GM19328 (cell line): ENCODE measurements around the gene MCM10.
"Not testable (repeated sequence)": the region's sequence is repeated elsewhere in the genome, so short reads cannot be mapped to it uniquely, and the experiment has no call there.

Experiments
- ATAC-seq: cut with Tn5 transposase; IDR thresholded peaks from one replicate; pipeline ENCODE4 v1.9.1; 2021; ENCODE audit warnings: mild to moderate bottlenecking, moderate library complexity; ENCODE audit not compliant: unreplicated experiment

The MCM10 gene

DNA sequence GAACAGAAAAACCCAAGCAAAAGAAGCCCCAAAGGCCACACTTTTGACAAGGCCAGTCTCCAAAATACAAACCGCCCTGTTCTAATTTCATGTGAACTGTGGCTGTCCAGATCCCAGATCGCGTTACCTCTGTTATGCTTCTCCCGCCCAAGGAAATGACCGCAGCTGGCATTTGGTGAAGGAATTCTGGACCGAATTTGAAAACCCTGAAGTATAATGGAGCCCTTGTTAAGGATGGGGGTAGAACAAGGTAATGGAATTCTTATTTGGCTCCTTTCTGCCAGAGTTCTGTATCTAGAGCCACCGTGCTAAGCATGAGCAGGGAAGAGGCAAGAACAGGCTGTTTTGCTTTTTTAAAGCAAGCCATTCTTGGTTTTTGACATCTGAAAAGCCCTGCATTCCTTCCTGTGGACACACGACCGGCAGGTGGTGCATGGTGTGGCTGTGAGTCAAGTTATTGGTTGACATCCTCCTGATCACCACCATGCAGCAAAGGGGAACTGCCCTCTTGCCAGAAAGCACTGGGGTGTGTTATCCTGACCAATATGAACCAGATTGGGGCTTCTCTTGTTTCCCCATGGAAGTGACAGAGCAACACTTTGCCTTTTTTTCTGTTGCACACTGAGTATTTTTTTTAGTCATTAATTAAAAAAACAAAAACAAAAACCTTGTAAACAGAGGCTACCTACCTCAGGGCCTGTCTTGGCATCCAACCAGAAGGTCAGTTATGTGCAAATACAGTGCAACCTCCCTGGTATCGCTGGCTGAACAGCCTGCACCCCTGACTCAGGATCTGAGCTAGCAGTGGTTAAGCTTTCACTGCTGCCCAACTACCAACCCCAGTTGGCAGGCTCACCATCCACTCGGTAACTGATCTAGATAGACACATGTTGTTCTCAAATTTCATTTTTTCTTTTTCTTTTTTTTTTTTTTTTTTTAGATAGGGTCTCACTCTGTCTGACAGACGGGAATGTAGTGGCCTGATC is 58.6 kb downstream of the MCM10 start:
- ATAC-seq: no peak

DNA sequence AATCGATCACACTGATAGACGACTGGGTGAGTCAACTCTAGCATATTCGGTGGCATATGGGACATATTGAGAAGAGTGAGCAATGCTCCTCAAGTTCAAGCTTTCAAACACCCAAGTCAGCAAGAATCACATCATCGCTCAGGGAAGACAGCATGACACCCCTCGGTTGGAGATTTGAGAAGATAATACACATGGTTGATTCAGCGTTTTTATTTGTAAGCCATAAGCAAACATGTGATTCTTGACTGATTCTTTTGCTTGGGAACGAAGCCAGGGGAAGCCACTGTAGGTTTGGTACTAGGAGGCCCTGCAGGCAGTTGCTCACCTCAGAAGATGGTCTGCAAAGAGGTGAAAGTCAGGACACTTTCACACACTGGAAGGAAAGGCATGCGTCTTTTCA is 60.2 kb downstream of the MCM10 start:
- no peak for ATAC-seq

- no peak for ATAC-seq
Measured at GRCh38 chr10:13222151-13222550, 60.8 kb downstream of the MCM10 start.

GRCh38 chr10:13222566-13222965 is 61.2 kb downstream of the MCM10 start:
- ATAC-seq: no peak

DNA sequence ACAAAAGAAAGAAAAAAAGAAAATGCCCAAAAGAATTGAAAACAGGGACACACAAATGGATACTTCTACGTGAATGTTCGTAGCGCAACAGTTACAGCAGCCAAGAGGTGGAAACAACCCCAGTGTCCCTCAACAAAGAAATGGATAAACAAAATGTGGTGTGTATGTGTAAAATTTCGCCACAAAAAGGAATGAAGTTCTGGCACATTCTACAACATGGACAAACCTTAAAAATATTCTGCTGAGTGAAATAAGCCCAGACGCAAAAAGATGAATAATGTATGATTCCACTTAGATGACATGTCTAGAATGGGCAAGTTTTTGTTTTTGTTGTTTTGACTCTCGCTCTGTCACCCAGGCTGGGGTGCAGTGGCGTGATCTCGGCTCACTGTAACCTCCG is 61.9 kb downstream of the MCM10 start:
- no peak for ATAC-seq

- ATAC-seq: no peak
Measured at GRCh38 chr10:13224210-13224995, 63.0 kb downstream of the MCM10 start.

DNA sequence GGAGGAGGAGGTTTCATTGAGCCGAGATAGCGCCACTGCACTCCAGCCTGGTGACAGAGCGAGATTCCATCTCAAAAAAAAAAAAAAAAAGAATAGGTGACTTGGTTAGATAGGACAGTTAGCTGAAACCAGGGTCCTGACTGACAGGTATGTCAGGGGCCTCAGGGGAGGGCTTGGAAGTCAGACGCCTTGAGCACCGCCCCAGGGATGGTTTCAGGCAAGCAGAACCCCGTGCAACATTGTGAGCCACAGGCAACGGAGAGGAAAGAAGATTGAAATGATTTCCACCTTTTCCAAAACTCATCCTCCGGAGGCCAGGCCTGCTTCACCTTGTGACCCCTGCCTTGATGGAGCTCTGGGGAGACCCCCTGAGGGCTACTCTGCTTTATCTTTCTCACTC is 64.2 kb downstream of the MCM10 start:
- no peak for ATAC-seq

DNA sequence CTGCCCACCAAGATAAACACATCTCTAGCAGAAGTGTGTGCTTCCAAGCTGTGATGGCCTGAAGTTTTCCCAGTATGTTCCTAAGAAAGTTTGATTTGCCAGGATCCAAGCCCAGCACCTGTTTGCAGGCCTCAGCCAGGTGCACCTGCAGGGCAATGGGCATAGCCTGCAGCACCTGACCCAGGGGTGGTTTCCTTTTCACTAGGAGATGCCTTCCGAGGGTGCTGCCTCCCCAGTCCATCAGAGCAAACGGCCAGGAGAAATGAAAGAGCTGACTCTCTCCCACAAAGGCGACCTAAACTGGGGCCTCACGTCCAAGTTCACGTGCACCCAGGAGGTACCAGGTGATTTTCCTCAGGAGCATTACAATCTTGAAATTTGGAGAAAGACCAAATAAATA is 65.7 kb downstream of the MCM10 start:
- ATAC-seq: no peak

GRCh38 chr10:13231190-13231589 is 69.8 kb downstream of the MCM10 start:
- ATAC-seq: no peak

GRCh38 chr10:13231808-13232207 is 70.5 kb downstream of the MCM10 start:
- no peak for ATAC-seq

DNA sequence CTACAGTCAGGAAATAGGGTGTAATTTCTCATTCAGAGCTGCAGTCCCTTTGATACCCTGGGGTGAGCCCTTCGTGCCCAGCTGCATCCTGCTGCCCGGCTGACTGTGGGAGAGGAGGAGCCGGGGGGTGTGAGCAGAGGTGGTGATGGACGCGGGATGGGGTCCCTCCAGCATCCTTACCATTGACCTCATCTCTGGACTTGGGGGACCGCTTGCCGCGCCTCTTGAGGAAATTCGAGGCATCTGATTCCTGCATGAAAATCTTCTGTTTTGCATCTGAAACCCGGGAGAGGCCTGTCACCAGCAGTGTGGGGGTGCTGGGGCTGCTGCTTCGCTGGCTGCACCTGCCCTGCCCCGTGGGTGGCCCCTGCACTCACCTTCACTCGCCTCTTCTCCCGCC is 72.0 kb downstream of the MCM10 start:
- no peak for ATAC-seq

DNA sequence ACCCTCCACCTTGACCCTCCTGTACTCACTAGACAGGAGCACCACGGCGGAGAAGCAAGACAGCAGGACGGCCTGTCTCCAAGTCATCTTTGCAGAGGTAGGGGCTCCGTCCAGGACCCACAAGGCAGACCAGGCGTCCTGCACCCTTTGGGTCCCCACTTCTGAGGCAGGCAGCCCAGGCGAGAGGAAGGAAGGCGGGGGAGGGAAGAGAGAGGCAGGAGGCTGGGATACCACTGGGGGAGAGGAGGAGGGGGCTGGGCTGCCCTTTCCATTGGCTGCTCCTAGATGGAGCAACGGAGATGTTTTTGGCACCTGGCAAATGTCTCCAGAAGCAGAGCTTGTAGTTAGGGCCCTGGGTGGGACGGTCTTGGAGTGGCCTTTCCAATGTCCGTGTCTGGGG is 72.8 kb downstream of the MCM10 start, which contains the start of gene UCMA:
UCMA (minus strand) TSS at position 203 of the 400 bp plus-strand sequence; CDS start at position 87, 116 bp downstream.
- ATAC-seq: no peak

- not testable (repeated sequence) for ATAC-seq
Measured at GRCh38 chr10:13234736-13235135, 73.4 kb downstream of the MCM10 start.

DNA sequence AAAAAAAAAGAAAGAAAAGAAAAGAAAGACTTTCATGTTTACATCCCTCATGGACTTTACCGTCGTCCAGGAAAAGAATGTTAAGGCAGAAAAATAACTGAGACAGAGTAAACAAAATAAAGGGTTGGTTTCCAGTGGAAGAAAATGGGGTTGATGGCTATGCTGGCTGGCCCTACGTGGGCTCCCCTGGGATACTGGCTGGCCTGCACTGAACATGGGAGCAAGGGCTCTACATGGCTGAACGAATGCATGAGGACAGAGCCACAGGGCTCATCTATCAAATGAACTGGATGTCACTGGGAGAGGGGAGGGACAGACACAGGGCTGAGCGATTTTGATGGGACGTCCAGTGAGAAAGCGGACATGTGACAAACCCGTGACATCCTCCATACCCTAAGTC is 75.3 kb downstream of the MCM10 start:
- ATAC-seq: no peak

- ATAC-seq: no peak
Measured at GRCh38 chr10:13238271-13239077, 77.1 kb downstream of the MCM10 start.

GRCh38 chr10:13239923-13240322 is 78.6 kb downstream of the MCM10 start:
- ATAC-seq: no peak

DNA sequence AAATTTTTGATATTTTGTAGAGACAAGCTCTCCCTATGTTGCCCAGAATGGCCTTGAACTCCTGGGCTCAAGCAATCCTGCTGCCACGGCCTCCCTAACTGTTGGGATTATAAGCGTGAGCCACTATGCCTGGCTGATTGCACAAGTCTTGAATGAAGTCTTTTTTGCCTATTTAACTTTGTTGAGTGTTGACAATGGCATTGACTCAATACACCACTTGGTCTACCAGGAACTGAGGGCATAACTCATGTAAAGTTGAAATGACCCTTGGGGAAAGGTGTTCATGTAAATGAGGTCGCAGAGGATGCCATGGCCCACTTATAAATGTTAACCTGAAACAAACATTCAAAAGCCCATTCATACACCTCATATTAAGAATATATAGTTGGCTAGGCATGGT is 80.3 kb downstream of the MCM10 start:
- no peak for ATAC-seq

DNA sequence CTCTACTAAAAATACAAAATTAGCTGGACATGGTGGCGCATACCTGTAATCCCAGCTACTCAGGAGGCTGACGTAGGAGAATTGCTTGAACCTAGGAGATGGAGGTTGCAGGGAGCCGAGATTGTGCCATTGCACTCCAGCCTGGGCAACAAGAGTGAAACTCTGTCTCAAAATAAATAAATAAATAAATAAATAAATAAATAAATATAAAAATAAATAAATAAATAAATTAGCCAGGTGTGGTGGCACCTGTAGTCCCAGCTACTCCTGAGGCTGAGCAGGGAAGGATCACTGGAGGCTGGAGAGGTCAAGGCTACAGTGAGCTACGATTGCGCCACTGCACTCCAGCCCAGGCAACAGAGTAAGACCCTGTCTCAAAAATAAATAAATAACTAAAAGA is 80.9 kb downstream of the MCM10 start:
- ATAC-seq: not testable (repeated sequence)

DNA sequence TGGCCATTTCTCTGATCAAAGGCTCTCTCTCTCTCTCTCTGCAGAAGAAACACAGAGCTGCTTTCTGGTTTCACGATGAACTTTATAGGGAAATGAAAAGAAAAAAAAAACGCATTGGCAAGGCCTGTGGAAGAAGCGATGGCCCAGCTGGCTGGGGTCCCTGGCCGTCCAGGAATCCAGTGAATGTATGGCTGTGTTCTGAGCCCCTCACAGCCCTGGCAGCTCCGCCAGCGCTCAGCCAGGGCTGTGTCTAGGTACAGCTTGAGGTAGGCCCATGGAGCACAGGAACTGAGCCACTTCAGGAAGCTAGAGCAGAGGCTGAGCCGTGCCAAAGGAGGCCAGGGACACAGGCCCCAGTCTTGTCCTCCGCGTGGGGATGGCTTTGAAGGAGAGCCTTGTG is 85.9 kb downstream of the MCM10 start:
- ATAC-seq: no peak

- no peak for ATAC-seq
Measured at GRCh38 chr10:13247784-13248183, 86.4 kb downstream of the MCM10 start.

GRCh38 chr10:13253726-13254125 is 92.4 kb downstream of the MCM10 start:
- ATAC-seq: no peak
